Esophagus squamous epithelium (tissue), 4 donors: Measurements from ENCODE around the gene KRTAP3-2.

Experiments used
- CTCF ChIP-seq, 6 experiments: fragments of 450-650 bp in 4 of 6; fragments of 200-600 bp in 2 of 6; sonication (generic) in 2 of 6; IDR thresholded peaks; one replicate each; pipeline ENCODE4 v1.5.1; 2016 to 2019; ENCODE audit warnings: antibody characterized with exemption in 6 of 6, mild to moderate bottlenecking in 4 of 6, moderate library complexity in 4 of 6
- POLR2A ChIP-seq, 4 donors: fragments of 450-650 bp; IDR thresholded peaks; one replicate each; pipeline ENCODE4 v1.6.1; 2017; ENCODE audit warnings: antibody characterized with exemption in 4 of 4, mild to moderate bottlenecking in 4 of 4, moderate library complexity in 3 of 4

GRCh38 chr17:40961591-40961990, 38.1 kb downstream of the KRTAP3-2 start:
- TF ChIP-seq CTCF (IDR thresholded peaks at IDR 0.05) (no peak), POLR2A (IDR thresholded peaks at IDR 0.05) (no peak)
